ENCODE data around the gene MAPK8IP2. TPM values are rescaled to one million over a fixed set of nuclear protein-coding genes. Genes with fewer than 3 reads are reported as not detected.

MAPK8IP2 gene
- total and polyA plus RNA-seq, 2 of the 13 experiments (the other 11 are each of a cell fraction or from before 2014, with no cell fraction given) = 1.3 to 2.6 TPM

DNA sequence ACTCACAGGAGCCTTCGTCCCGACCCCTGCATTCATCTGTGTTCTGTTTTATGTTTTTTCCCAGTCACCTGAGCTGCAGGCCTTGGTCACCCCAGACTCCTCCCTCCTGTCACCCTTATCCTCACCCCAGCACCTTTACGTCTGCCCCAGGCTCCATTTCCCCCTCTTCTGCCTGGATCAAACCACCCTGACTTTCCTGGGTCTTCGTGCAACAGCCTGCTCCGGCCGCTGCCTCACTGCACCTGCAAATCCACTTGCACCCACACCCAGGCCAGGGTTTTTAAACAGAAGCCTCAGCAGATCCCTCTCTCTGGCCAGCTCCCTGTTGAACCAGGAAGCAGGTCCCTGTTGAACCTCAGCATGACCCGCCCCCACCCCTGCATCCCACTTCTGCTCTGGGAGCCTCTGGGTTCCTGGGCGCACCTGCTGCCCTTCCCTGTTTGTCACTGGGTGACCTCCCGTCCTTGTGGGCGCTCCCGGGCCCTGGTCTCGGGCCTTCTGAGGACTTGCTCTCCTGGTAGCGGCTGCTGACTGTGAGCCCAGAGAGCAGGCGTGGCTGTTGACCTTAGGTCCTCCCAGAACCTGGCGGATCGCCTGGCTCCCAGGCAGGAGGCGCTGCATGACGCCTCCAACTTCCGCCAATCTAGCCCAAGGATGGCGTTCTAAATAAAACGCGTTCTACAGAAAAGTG lies 12.8 kb downstream of the MAPK8IP2 start (continued):
- TF ChIP-seq, protein P1, sequence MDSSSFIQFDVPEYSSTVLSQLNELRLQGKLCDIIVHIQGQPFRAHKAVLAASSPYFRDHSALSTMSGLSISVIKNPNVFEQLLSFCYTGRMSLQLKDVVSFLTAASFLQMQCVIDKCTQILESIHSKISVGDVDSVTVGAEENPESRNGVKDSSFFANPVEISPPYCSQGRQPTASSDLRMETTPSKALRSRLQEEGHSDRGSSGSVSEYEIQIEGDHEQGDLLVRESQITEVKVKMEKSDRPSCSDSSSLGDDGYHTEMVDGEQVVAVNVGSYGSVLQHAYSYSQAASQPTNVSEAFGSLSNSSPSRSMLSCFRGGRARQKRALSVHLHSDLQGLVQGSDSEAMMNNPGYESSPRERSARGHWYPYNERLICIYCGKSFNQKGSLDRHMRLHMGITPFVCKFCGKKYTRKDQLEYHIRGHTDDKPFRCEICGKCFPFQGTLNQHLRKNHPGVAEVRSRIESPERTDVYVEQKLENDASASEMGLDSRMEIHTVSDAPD (CRISPR knock-in tag; IDR thresholded peaks at IDR 0.05) = no peak
- TF ChIP-seq ZNF33B (CRISPR knock-in tag; IDR thresholded peaks at IDR 0.05) (no peak), NFYC (CRISPR knock-in tag; IDR thresholded peaks at IDR 0.05) (no peak), KLF12 (CRISPR knock-in tag; IDR thresholded peaks at IDR 0.05; ENCODE audit: borderline replicate concordance) (peak; percentile 19; the same call in 1 of the 2 replicates), REPIN1 (CRISPR knock-in tag; IDR thresholded peaks at IDR 0.05; ENCODE audit: borderline replicate concordance, low read depth) (no peak), SETDB1 (CRISPR knock-in tag; IDR thresholded peaks at IDR 0.05; ENCODE audit: borderline replicate concordance) (no peak), ZNF552 (CRISPR knock-in tag; IDR thresholded peaks at IDR 0.05; ENCODE audit: borderline replicate concordance) (no peak), BCL6 (CRISPR knock-in tag; IDR thresholded peaks at IDR 0.05) (0 out of 2 replicates have a peak, but pooled peaks have one; percentile 29), ZNF558 (CRISPR knock-in tag; IDR thresholded peaks at IDR 0.05; ENCODE audit: borderline replicate concordance) (no peak), ZNF790 (CRISPR knock-in tag; IDR thresholded peaks at IDR 0.05; ENCODE audit: borderline replicate concordance) (no peak), ZBTB7A (CRISPR knock-in tag; IDR thresholded peaks at IDR 0.05) (no peak), ZNF619 (CRISPR knock-in tag; IDR thresholded peaks at IDR 0.05) (peak; percentile 72; the same call in 1 of the 2 replicates), IRF1 (CRISPR knock-in tag; IDR thresholded peaks at IDR 0.05; ENCODE audit: low read depth) (no peak), ZNF891 (CRISPR knock-in tag; IDR thresholded peaks at IDR 0.05) (no peak; the same call in 1 of the 2 replicates), HNRNPUL1 (IDR thresholded peaks at IDR 0.05; ENCODE audit: low read depth, low read length) (no peak), PITX1 (CRISPR knock-in tag; IDR thresholded peaks at IDR 0.05) (no peak), ZNF772 (CRISPR knock-in tag; IDR thresholded peaks at IDR 0.05) (0 out of 2 replicates have a peak, but pooled peaks have one; percentile 44), KLF15 (CRISPR knock-in tag; IDR thresholded peaks at IDR 0.05; ENCODE audit: borderline replicate concordance) (no peak), BRCA1 (CRISPR knock-in tag; IDR thresholded peaks at IDR 0.05) (0 out of 2 replicates have a peak, but pooled peaks have one; percentile 38), HOXA9 (CRISPR knock-in tag; IDR thresholded peaks at IDR 0.05; ENCODE audit: borderline replicate concordance) (no peak), GTF3A (CRISPR knock-in tag; conservative IDR thresholded peaks at IDR 0.05) (no peak), FOSL1 (CRISPR knock-in tag; IDR thresholded peaks at IDR 0.05; ENCODE audit: borderline replicate concordance) (no peak), ERF (CRISPR knock-in tag; IDR thresholded peaks at IDR 0.05) (no peak), ZNF263 (CRISPR knock-in tag; IDR thresholded peaks at IDR 0.05) (peak; percentile 80)
- TF ChIP-seq, protein P2, sequence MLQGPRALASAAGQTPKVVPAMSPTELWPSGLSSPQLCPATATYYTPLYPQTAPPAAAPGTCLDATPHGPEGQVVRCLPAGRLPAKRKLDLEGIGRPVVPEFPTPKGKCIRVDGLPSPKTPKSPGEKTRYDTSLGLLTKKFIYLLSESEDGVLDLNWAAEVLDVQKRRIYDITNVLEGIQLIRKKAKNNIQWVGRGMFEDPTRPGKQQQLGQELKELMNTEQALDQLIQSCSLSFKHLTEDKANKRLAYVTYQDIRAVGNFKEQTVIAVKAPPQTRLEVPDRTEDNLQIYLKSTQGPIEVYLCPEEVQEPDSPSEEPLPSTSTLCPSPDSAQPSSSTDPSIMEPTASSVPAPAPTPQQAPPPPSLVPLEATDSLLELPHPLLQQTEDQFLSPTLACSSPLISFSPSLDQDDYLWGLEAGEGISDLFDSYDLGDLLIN (CRISPR knock-in tag; IDR thresholded peaks at IDR 0.05; ENCODE audit: borderline replicate concordance) = no peak
- TF ChIP-seq, protein P3, sequence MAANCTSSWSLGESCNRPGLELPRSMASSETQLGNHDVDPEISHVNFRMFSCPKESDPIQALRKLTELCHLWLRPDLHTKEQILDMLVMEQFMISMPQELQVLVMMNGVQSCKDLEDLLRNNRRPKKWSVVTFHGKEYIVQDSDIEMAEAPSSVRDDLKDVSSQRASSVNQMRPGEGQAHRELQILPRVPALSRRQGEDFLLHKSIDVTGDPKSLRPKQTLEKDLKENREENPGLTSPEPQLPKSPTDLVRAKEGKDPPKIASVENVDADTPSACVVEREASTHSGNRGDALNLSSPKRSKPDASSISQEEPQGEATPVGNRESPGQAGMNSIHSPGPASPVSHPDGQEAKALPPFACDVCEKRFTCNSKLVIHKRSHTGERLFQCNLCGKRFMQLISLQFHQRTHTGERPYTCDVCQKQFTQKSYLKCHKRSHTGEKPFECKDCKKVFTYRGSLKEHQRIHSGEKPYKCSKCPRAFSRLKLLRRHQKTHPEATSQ (CRISPR knock-in tag; IDR thresholded peaks at IDR 0.05; ENCODE audit: borderline replicate concordance) = no peak
